Stomach (tissue), 9 donors: ENCODE results near the gene CLDN2. TPM values are rescaled to one million over a fixed set of nuclear protein-coding genes. Genes with fewer than 3 reads are reported as not detected.

Source experiments
- DNase-seq, 2 donors: peaks; one replicate each; pipeline versions ENCODE4 v3.0.0 to v3.0.0-alpha.2; 2013 to 2019
- H3K27ac ChIP-seq, 5 donors: fragments of 200-600 bp in 4 of 5; sonication (generic) in 4 of 5; one replicate each; pipeline ENCODE4 v1.5.1; 2013 to 2019; ENCODE audit warnings: mild to moderate bottlenecking in 1 of 5, moderate library complexity in 1 of 5
- H3K27me3 ChIP-seq, 3 donors: fragments of 200-600 bp; sonication (generic); one replicate each; pipeline ENCODE4 v1.5.1; 2017 to 2019; ENCODE audit warnings: mixed run types in 1 of 3
- H3K36me3 ChIP-seq, 4 donors: fragments of 200-600 bp; sonication (generic); 1 replicate in 3 of 4; 2 replicates in 1 of 4; pipeline ENCODE4 v1.5.1; 2016 to 2019
- H3K4me1 ChIP-seq, 4 donors: fragments of 200-600 bp; sonication (generic); one replicate each; pipeline ENCODE4 v1.5.1; 2016 to 2019
- H3K4me3 ChIP-seq, 4 donors: fragments of 200-600 bp; sonication (generic) in 3 of 4; one replicate each; pipeline ENCODE4 v1.5.1; 2016 to 2019; ENCODE audit warnings: mild to moderate bottlenecking in 1 of 4
- H3K9me3 ChIP-seq, 4 donors: fragments of 200-600 bp; sonication (generic); one replicate each; pipeline ENCODE4 v1.5.1; 2016 to 2019
- EP300 ChIP-seq: sonication (generic); formaldehyde crosslinking; IDR thresholded peaks from one replicate; pipeline ENCODE4 v1.6.1; 2017; ENCODE audit warnings: antibody characterized with exemption
- POLR2A ChIP-seq, 4 donors: fragments of 450-650 bp; IDR thresholded peaks; one replicate each; pipeline ENCODE4 v1.6.1; 2016; ENCODE audit warnings: antibody characterized with exemption in 4 of 4, control low read depth in 2 of 4, mild to moderate bottlenecking in 1 of 4, moderate library complexity in 1 of 4
- POLR2AphosphoS5 ChIP-seq, 3 donors: sonication (generic); formaldehyde crosslinking; IDR thresholded peaks; one replicate each; pipeline ENCODE4 v1.6.1; 2016; ENCODE audit warnings: antibody characterized with exemption in 3 of 3
- WGBS, 5 donors: extraction: QIAGEN DNeasy Blood & Tissue Kit in 3 of 5; methylation state at CpG; one replicate each; pipeline versions ENCODE4 v1.1.5 to v1.1.7; 2013 to 2018; 5-methylcytosine and 5-hydroxymethylcytosine counted together
- intact Hi-C: fragments of 100-400 bp; cut with DNase I; formaldehyde crosslinking; loops from one replicate; pipeline ENCODE4 v1.15.1; 2023; ENCODE audit warnings: low total_unique reads
- polyA plus RNA-seq, 3 donors: library from polyadenylated mRNA; stranded (reverse); fragments of 200-250 nt; gene quantifications; one replicate each; pipeline ENCODE4 v1.2.3, GENCODE V29; 2013
- total RNA-seq, 5 donors: library from RNA; depleted of rRNA; stranded (reverse); fragments of >200 nt; gene quantifications; one replicate each; pipeline versions ENCODE4 v1.1.0 to v1.2.3, GENCODE V29; 2014 to 2016
- TF ChIP-seq, protein P1 (sequence below), 7 experiments: fragments of 450-650 bp in 4 of 7; fragments of 200-600 bp in 3 of 7; sonication (generic) in 3 of 7; IDR thresholded peaks; one replicate each; pipeline ENCODE4 v1.5.1; 2016 to 2019; ENCODE audit warnings: antibody characterized with exemption in 7 of 7, control low read depth in 2 of 7, mild to moderate bottlenecking in 1 of 7
- donor health status: healthy with polysubstance abuse.
- donor health status: Bipolar disorder and iron deficiency.
- donor health status: healthy.

CLDN2 gene
- total and polyA plus RNA-seq, 8 donors = 0.31 to 3.5 (median 2.4) TPM; not detected in 4

DNA sequence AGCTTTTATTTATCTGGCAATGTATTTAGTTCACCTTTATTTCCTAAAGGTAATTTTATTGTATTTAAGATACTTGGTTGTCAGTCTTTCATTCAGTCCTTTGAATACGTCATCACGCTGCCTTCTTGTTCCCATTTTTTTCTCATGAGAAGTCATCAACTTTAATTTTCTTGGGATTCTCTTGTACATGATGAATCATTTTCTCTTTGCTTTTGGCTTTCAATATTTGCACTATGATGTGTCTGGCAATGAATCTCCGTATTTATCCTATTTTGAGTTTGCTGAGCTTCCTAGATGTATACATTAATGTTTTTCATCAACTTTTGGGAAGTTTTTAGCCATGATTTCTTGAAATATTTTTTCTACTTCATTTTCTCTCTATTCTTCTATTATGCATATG is 28.4 kb downstream of the CLDN2 start:
- intact Hi-C loops = no loop called here
- Histone ChIP-seq H3K9me3 (no peaks in the 10 kb centered on the region), H3K36me3 (peaks cover 0 to 4% (median 1%) of the 10 kb centered on the region in 4 donors), H3K4me1 (peaks cover 0 to 4% (median 0%) of the 10 kb centered on the region in 4 donors), H3K4me3 (no peak overlapping the region), H3K27me3 (no peaks in the 10 kb centered on the region), H3K27ac (no peak overlapping the region)
- DNase-seq = no peak
- TF ChIP-seq POLR2A (IDR thresholded peaks at IDR 0.05) (no peak), POLR2AphosphoS5 (IDR thresholded peaks at IDR 0.05) (no peak), EP300 (no peak)
- TF ChIP-seq, protein P1, sequence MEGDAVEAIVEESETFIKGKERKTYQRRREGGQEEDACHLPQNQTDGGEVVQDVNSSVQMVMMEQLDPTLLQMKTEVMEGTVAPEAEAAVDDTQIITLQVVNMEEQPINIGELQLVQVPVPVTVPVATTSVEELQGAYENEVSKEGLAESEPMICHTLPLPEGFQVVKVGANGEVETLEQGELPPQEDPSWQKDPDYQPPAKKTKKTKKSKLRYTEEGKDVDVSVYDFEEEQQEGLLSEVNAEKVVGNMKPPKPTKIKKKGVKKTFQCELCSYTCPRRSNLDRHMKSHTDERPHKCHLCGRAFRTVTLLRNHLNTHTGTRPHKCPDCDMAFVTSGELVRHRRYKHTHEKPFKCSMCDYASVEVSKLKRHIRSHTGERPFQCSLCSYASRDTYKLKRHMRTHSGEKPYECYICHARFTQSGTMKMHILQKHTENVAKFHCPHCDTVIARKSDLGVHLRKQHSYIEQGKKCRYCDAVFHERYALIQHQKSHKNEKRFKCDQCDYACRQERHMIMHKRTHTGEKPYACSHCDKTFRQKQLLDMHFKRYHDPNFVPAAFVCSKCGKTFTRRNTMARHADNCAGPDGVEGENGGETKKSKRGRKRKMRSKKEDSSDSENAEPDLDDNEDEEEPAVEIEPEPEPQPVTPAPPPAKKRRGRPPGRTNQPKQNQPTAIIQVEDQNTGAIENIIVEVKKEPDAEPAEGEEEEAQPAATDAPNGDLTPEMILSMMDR (IDR thresholded peaks at IDR 0.05) = no peak
- 78 to 100% (median 91%) methylated on average over 3 of the region's 3 CpGs for WGBS, 5 donors

DNA sequence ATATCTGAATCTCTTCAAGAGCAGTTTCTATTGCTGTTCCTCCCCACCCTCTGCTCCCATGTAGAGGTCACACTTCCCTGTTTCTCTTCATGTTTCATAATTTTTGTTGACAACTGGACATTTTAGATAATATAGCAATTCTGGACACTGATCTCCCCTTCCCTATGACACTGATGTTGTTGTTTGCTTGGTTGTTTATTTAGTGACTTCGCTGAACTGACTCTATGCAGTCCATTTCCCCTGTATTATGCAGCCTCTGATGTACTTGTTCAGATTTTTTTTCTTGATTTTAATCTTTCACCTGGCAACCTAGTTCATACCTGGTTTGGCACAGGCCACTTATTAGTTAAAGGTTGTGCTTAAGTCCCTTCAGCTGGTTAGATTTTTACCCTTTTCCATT is 29.2 kb downstream of the CLDN2 start:
- no peak overlapping the region for H3K27ac ChIP-seq
- WGBS, 5 donors = 68 to 100% (median 89%) methylated on average over 1 of the region's 1 CpG
- TF ChIP-seq POLR2AphosphoS5 (IDR thresholded peaks at IDR 0.05) (no peak), EP300 (no peak), POLR2A (IDR thresholded peaks at IDR 0.05) (no peak)
- TF ChIP-seq, protein P1 (IDR thresholded peaks at IDR 0.05) = no peak
- peaks cover 0 to 4% (median 0%) of the 10 kb centered on the region in 4 donors for H3K4me1 ChIP-seq
- no peaks in the 10 kb centered on the region for H3K9me3 ChIP-seq
- intact Hi-C loops = no loop called here
- H3K36me3 ChIP-seq = peaks cover 0 to 9% (median 7%) of the 10 kb centered on the region in 4 donors
- no peaks in the 10 kb centered on the region for H3K27me3 ChIP-seq
- no peak for DNase-seq
- H3K4me3 ChIP-seq = no peak overlapping the region

DNA sequence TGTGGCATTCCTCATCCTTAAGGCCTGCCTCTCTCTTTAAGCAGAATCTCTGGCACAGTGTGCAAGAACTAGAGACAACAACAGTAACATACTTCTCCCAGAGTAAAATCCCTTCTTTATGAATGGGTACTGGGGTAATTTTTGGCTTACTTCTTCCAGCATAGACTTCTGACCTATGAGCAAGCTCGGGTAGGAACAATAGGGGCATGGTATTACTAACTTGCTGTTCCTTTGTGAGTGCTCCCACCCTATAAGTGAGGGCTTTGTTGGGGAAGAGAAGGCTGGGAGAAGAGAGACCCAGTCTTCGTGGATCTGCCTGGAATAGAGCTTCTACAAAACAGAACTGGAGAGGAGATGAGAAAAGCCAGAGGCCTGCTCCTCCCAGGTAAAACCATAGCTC is 30.2 kb downstream of the CLDN2 start:
- intact Hi-C loops = no loop called here
- H3K27me3 ChIP-seq = no peaks in the 10 kb centered on the region
- 57 to 90% (median 68%) methylated on average over 2 of the region's 2 CpGs for WGBS, 5 donors
- H3K36me3 ChIP-seq = peaks cover 0 to 13% (median 7%) of the 10 kb centered on the region in 4 donors
- no peak overlapping the region for H3K4me3 ChIP-seq
- no peak for TF ChIP-seq POLR2AphosphoS5 (IDR thresholded peaks at IDR 0.05)
- no peak for TF ChIP-seq POLR2A (IDR thresholded peaks at IDR 0.05)
- no peak for TF ChIP-seq EP300
- TF ChIP-seq, protein P1 (IDR thresholded peaks at IDR 0.05) = no peak
- no peak overlapping the region for H3K27ac ChIP-seq
- H3K4me1 ChIP-seq = peaks cover 0 to 4% (median 0%) of the 10 kb centered on the region in 4 donors
- no peak for DNase-seq
- H3K9me3 ChIP-seq = no peaks in the 10 kb centered on the region

DNA sequence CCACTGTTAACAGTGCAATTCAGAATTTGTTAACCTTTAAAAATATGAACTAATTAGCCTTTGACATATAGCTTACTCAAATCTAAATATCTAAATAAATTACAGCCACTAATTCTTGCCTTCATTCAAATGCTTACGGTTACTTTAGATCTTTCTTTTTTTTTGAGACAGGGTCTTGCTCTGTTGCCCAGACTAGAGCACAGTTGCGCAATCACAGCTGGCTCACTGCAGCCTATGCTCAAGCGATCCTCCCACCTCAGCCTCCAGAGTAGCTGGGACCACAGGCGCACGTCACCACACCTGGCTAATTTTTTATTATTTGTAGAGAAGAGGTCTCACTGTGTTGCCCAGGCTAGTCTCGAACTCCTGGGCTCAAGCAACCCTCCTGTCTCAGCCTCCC is 31.0 kb downstream of the CLDN2 start:
- no peaks in the 10 kb centered on the region for H3K27me3 ChIP-seq
- no peaks in the 10 kb centered on the region for H3K9me3 ChIP-seq
- WGBS, 5 donors = 87 to 98% (median 96%) methylated on average over 6 of the region's 6 CpGs
- no peak overlapping the region for H3K4me3 ChIP-seq
- H3K36me3 ChIP-seq = peaks cover 0 to 16% (median 12%) of the 10 kb centered on the region in 4 donors
- H3K27ac ChIP-seq = no peak overlapping the region
- intact Hi-C loops = no loop called here
- DNase-seq = no peak
- TF ChIP-seq POLR2A (IDR thresholded peaks at IDR 0.05) (no peak), POLR2AphosphoS5 (IDR thresholded peaks at IDR 0.05) (no peak), EP300 (no peak)
- TF ChIP-seq, protein P1 (IDR thresholded peaks at IDR 0.05) = no peak
- H3K4me1 ChIP-seq = peaks cover 0 to 4% (median 0%) of the 10 kb centered on the region in 4 donors
